Fibroblast of mammary gland (primary cell): ENCODE results near the gene PARD3B.

Experiments
- DNase-seq: peaks from one replicate; pipeline ENCODE4 v3.0.0-alpha.2; 2010; ENCODE audit warnings: low read depth
- H3K4me3 ChIP-seq: 2 replicates; pipeline ENCODE4 v1.5.1; 2011; ENCODE audit warnings: low read depth, mild to moderate bottlenecking, low read length, moderate library complexity; ENCODE audit not compliant: control insufficient read depth
- TF ChIP-seq, protein P1 (sequence below): conservative IDR thresholded peaks from 2 replicates; pipeline ENCODE4 v1.5.1; 2011; ENCODE audit warnings: low read depth, low read length, inconsistent platforms; ENCODE audit not compliant: control insufficient read depth, insufficient read depth

PARD3B gene

DNA sequence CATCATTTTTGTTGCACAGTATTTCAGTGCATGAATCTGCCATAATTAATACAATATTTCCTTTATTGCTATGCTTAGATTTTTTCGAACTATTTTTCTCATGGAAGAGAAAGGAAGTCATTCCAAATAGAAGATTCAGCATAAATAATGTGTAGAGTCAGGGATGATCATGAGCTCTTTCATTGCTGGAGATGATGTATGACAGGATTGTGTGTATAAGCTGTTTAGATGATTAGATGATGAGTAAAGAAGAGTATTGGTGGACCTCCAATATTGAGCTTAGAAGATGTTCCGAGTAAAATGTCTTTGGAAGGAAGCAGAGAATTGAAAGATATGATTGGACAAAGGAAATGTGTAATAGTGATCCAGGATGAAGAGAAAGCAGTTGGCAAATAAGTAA lies 364.5 kb downstream of the PARD3B start:
- DNase-seq: peak; percentile 43
- TF ChIP-seq, protein P1, sequence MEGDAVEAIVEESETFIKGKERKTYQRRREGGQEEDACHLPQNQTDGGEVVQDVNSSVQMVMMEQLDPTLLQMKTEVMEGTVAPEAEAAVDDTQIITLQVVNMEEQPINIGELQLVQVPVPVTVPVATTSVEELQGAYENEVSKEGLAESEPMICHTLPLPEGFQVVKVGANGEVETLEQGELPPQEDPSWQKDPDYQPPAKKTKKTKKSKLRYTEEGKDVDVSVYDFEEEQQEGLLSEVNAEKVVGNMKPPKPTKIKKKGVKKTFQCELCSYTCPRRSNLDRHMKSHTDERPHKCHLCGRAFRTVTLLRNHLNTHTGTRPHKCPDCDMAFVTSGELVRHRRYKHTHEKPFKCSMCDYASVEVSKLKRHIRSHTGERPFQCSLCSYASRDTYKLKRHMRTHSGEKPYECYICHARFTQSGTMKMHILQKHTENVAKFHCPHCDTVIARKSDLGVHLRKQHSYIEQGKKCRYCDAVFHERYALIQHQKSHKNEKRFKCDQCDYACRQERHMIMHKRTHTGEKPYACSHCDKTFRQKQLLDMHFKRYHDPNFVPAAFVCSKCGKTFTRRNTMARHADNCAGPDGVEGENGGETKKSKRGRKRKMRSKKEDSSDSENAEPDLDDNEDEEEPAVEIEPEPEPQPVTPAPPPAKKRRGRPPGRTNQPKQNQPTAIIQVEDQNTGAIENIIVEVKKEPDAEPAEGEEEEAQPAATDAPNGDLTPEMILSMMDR: no peak
- H3K4me3 ChIP-seq: no peak overlapping the region

DNA sequence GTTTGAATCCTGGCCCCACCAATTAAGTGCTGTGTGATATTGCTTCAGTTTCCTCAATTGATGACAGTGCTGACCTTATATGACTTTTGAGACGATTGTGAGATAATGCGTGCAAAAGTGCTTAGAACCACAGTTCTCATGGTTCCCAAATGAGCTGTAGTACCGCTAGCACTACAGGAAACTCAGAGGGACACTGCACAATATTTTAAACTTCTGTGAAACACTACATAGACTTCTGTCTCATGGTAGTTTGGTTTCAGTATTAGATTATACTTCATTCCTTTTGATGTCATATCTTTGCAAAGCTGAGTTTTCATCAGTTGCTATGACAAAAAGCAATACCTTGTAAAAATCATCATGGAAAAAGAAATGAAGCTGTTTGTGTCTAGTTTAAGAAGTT lies 368.0 kb downstream of the PARD3B start:
- TF ChIP-seq, protein P1: no peak
- DNase-seq: no peak
- H3K4me3 ChIP-seq: no peak overlapping the region

DNA sequence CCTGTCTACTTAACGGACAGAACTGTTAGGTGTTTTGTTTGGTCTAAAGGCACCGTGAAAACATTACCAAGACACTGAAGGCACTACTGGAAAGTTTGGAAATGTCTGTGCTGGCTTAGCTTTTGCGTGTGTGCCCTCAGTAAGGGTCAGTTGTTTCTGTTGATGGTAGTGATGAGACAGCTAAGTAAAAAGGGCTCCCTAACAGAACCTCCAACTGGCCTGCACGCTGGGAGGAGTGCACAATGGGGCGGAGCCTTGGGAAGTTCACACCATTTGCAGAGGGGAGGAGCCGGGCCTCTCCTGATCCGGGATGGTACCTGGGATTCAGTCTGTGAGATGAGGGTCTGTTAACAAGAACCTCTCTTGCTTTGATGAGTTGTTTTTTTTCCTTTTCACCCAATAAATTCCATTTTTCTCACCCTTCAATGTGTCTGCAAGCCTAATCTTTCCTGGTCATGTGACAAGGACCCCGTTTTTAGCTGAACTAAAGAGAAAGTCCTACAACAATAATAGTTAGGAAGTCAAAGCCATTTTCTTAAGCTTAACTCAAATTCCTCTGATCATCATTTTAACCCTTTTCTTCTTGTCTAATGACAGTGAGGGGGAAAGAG lies 368.7 kb downstream of the PARD3B start:
- TF ChIP-seq, protein P1: no peak
- no peak overlapping the region for H3K4me3 ChIP-seq

DNA sequence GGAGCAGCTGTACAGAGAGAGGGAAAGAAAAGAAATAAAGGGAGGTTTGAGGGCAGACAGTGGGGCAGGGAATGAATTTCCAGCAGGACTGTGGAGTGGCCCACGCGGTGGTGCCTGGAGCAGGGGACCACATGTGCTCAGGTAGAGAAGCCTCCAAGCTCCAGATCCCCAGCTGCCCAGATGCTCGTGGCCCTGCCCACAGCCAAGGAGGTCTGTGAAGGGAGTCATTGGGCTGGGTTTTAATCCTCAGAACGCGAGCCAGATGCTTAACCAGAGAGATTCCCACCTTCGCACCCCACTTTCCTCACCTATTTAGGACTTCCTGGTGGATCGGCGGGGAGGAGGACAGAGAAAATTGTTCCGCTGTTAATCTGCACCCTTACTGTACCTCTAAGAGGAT lies 369.4 kb downstream of the PARD3B start:
- TF ChIP-seq, protein P1: no peak
- DNase-seq: no peak
- H3K4me3 ChIP-seq: no peak overlapping the region

More for the DNA sequence above, 368.7 kb downstream of the PARD3B start:
- DNase-seq: no peak

DNA sequence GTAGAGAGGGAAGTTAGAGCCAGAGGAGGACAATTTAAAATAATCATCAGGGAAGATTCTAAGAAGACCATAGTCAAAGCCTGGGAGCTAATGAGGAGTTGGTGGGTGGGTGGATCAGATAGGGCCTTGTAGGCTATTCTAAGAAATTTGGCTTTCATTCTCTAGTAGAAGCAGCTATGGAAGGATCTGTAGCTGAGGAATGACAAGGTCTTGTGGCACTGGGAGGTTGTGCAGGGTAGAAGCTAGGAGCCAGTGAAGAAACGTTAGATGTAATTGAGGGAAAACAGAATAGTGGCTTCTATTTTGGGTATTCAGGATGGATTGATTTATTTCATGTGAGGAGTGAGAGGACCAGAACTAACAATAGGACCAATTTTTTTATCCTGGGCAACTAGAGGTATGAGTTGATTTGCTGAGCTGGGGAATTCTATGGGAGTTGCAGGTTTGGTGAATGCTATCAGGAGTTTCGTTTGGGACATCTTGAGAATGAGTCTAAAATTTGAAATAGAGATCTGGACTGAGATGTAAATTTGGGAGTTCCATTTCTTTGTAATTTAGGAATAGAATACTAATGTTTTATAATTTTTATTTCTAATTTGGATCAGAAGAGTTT lies 371.9 kb downstream of the PARD3B start:
- TF ChIP-seq, protein P1: no peak
- H3K4me3 ChIP-seq: no peak overlapping the region
- no peak for DNase-seq

DNA sequence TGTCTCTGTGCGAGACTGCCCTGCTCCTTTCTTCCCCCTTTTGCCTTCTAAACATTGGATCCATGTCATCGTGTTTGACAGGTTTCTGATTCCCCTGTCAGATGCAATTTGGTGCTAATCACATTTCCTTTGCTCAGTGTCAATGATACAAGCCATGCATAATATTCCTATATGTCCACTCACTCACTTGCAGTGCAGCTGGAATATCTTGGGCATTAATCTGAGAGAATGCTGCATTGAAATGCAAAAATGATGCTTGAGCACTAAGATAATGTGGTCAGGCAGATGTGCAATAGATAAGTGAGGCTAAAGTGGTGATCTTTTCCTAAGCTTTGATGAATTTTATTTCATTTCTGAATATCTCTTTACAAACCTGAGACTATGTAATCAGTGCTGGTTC lies 375.5 kb downstream of the PARD3B start:
- TF ChIP-seq, protein P1: no peak
- DNase-seq: no peak
- no peak overlapping the region for H3K4me3 ChIP-seq
